Activated naive CD4-positive, alpha-beta T cell treated with anti-CD3 and anti-CD28 coated beads, Interleukin-2, amount 50 U/mL, for 24 hours (primary cell): ENCODE data around the gene TREX2.

Experiments
- H3K27ac Mint-ChIP-seq: one replicate; pipeline ENCODE4 v1.8.0; 2021; ENCODE audit warnings: mild to moderate bottlenecking, mixed read lengths
- H3K27me3 Mint-ChIP-seq: one replicate; pipeline ENCODE4 v1.8.0; 2021; ENCODE audit warnings: mixed read lengths
- H3K36me3 Mint-ChIP-seq: one replicate; pipeline ENCODE4 v1.8.0; 2021; ENCODE audit warnings: mixed read lengths
- H3K4me1 Mint-ChIP-seq: one replicate; pipeline ENCODE4 v1.8.0; 2021; ENCODE audit warnings: mixed read lengths
- H3K4me3 Mint-ChIP-seq: one replicate; pipeline ENCODE4 v1.8.0; 2021; ENCODE audit warnings: mild to moderate bottlenecking, mixed read lengths
- H3K9me3 Mint-ChIP-seq: one replicate; pipeline ENCODE4 v1.8.0; 2021; ENCODE audit warnings: mixed read lengths

The TREX2 gene, protein sequence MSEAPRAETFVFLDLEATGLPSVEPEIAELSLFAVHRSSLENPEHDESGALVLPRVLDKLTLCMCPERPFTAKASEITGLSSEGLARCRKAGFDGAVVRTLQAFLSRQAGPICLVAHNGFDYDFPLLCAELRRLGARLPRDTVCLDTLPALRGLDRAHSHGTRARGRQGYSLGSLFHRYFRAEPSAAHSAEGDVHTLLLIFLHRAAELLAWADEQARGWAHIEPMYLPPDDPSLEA

GRCh38 chrX:153445856-153446635 lies at the start of gene TREX2:
TREX2 (minus strand) TSS chrX:153446056; CDS start chrX:153445430, 626 bp downstream.
- no peak within 1 kb of the TSS for H3K4me3 Mint-ChIP-seq
- H3K9me3 Mint-ChIP-seq: no peaks in the 10 kb centered on the region
- H3K36me3 Mint-ChIP-seq: no peaks in the 10 kb centered on the region
- no peaks in the 10 kb centered on the region for H3K4me1 Mint-ChIP-seq
- H3K27me3 Mint-ChIP-seq: no peaks in the 10 kb centered on the region
- no peak within 1 kb of the TSS for H3K27ac Mint-ChIP-seq

- Mint-ChIP-seq H3K4me3 (no peak overlapping the region), H3K4me1 (no peaks in the 10 kb centered on the region), H3K9me3 (no peaks in the 10 kb centered on the region), H3K36me3 (no peaks in the 10 kb centered on the region), H3K27me3 (no peaks in the 10 kb centered on the region), H3K27ac (no peak overlapping the region)
Measured at GRCh38 chrX:153495362-153495751, 49.5 kb upstream of the TREX2 start.

DNA sequence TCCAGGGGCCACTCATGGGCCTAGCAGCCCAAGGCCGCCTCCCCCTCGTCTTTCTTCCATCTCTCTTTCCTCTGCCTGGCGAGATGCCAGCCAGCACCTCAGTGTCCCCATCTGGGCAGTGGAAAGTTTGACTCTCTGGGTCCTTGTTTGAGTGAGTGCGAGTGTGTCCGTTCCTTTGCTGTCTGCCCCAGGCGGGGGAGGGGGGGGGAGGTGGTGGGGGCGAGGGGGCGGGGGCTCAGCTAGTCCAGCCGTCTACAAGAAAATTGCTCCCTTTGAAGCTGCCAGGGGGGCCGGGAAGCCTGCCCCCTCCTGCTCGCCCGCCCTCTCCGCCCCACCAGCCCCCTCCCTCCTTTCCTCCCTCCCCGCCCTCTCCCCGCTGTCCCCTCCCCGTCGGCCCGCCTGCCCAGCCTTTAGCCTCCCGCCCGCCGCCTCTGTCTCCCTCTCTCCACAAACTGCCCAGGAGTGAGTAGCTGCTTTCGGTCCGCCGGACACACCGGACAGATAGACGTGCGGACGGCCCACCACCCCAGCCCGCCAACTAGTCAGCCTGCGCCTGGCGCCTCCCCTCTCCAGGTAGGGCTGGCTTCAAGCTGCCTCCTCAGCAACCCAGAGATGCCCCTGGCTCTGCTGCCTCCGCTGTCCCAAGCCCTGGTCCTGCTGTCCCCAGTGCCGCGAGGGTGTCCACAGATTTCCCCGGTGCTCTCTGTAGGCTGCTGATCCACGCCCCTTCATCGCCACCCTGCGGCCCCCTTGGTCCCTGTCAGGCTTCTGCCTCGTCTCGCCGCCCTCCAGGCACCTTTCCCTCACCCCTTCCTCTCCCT lies 48.9 kb upstream of the TREX2 start, which contains the start of gene BGN:
Gene BGN (plus strand): TSS at position 440 of the 821 bp plus-strand sequence. CDS start 9,652 bp downstream, outside the sequence.
- no peaks in the 10 kb centered on the region for H3K36me3 Mint-ChIP-seq
- no peak within 1 kb of the TSS for H3K4me3 Mint-ChIP-seq
- no peaks in the 10 kb centered on the region for H3K9me3 Mint-ChIP-seq
- H3K27ac Mint-ChIP-seq: no peak within 1 kb of the TSS
- no peaks in the 10 kb centered on the region for H3K4me1 Mint-ChIP-seq
- H3K27me3 Mint-ChIP-seq: no peaks in the 10 kb centered on the region

DNA sequence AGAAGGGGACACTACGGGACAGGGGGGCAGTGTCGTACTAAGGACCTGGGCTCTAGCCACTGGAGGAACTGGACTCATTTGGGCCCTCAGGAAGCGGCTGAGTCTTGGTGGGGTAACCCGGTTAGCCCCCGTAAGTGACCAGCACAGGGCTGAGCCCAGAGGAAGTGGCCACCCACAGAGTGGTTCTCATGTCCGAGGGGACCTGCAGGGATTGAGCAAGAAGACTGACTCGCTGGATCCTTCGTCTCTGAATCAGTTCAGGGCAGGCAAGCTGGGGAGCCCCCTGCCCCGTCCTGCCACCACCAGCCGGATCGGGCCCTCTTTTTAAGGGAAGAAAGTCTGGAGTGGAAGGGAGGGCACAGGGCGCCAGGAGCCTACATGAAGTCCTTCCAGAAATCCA lies 48.2 kb upstream of the TREX2 start:
- H3K36me3 Mint-ChIP-seq: no peaks in the 10 kb centered on the region
- no peak overlapping the region for H3K4me3 Mint-ChIP-seq
- no peaks in the 10 kb centered on the region for H3K9me3 Mint-ChIP-seq

GRCh38 chrX:153493085-153493484 lies 47.2 kb upstream of the TREX2 start:
- Mint-ChIP-seq H3K4me3 (no peak overlapping the region), H3K36me3 (no peaks in the 10 kb centered on the region), H3K4me1 (no peaks in the 10 kb centered on the region), H3K9me3 (no peaks in the 10 kb centered on the region), H3K27ac (no peak overlapping the region), H3K27me3 (no peaks in the 10 kb centered on the region)

More for the DNA sequence above, 48.2 kb upstream of the TREX2 start:
- no peak overlapping the region for H3K27ac Mint-ChIP-seq
- H3K4me1 Mint-ChIP-seq: no peaks in the 10 kb centered on the region
- H3K27me3 Mint-ChIP-seq: no peaks in the 10 kb centered on the region

DNA sequence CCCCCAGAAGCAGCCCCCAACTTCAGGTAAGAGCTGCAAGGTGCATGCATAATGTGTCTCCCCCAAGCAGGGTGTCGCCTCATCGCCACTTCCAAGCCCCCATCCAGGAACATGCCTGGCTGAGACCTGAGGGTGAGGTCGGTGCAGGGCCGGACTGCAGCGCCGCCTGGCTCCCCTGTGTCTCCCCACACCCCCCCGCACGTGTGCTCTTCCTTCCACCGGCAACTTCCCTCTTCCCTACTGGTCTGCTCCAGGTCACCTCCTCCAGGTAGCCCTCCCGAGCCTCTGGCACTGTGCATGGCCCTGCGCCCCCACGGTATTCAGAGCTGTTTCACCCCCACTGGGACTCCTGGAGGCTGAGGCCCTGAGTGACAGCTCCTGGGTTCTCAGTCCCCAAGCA lies 46.7 kb upstream of the TREX2 start:
- no peak overlapping the region for H3K27ac Mint-ChIP-seq
- no peaks in the 10 kb centered on the region for H3K27me3 Mint-ChIP-seq
- H3K36me3 Mint-ChIP-seq: no peaks in the 10 kb centered on the region

DNA sequence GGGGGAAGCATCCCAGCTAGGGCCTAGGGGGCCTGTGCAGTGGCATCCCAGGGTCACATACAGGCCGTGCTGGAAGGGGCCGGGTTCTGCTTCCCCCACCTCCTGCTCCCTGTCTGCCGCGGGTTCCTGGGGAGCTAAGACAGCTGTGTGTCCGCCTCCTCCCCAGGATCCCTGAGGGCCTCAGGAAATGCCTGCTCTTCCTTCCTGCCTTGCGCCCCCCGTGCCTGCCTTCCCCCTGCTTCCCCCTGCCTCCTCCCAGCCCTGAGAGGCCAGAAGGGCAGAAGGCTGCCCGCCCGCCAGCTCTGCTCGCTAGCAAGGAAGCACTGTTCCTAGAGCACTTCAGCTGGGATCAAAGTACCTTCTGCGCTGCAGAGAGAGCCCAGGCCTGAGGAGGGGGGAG lies 46.1 kb upstream of the TREX2 start:
- Mint-ChIP-seq H3K27me3 (no peaks in the 10 kb centered on the region), H3K27ac (no peak overlapping the region), H3K4me1 (no peaks in the 10 kb centered on the region), H3K4me3 (no peak overlapping the region), H3K36me3 (no peaks in the 10 kb centered on the region), H3K9me3 (no peaks in the 10 kb centered on the region)

More for the DNA sequence above, 46.7 kb upstream of the TREX2 start:
- Mint-ChIP-seq H3K4me1 (no peaks in the 10 kb centered on the region), H3K9me3 (no peaks in the 10 kb centered on the region), H3K4me3 (no peak overlapping the region)

- Mint-ChIP-seq H3K27ac (no peak overlapping the region), H3K36me3 (no peaks in the 10 kb centered on the region), H3K9me3 (no peaks in the 10 kb centered on the region), H3K4me3 (no peak overlapping the region), H3K4me1 (no peaks in the 10 kb centered on the region), H3K27me3 (no peaks in the 10 kb centered on the region)
Measured at GRCh38 chrX:153491351-153491914, 45.6 kb upstream of the TREX2 start.

GRCh38 chrX:153490217-153490930 lies 44.5 kb upstream of the TREX2 start:
- H3K9me3 Mint-ChIP-seq: no peaks in the 10 kb centered on the region
- no peaks in the 10 kb centered on the region for H3K4me1 Mint-ChIP-seq
- H3K4me3 Mint-ChIP-seq: no peak overlapping the region
- no peaks in the 10 kb centered on the region for H3K27me3 Mint-ChIP-seq
- no peaks in the 10 kb centered on the region for H3K36me3 Mint-ChIP-seq
- H3K27ac Mint-ChIP-seq: no peak overlapping the region

- no peaks in the 10 kb centered on the region for H3K27me3 Mint-ChIP-seq
- no peaks in the 10 kb centered on the region for H3K36me3 Mint-ChIP-seq
- H3K9me3 Mint-ChIP-seq: no peaks in the 10 kb centered on the region
- H3K4me3 Mint-ChIP-seq: no peak overlapping the region
- no peaks in the 10 kb centered on the region for H3K4me1 Mint-ChIP-seq
- H3K27ac Mint-ChIP-seq: no peak overlapping the region
Measured at GRCh38 chrX:153488231-153488914, 42.5 kb upstream of the TREX2 start.

- no peak overlapping the region for H3K4me3 Mint-ChIP-seq
- no peaks in the 10 kb centered on the region for H3K4me1 Mint-ChIP-seq
- H3K27me3 Mint-ChIP-seq: no peaks in the 10 kb centered on the region
- H3K27ac Mint-ChIP-seq: no peak overlapping the region
- no peaks in the 10 kb centered on the region for H3K36me3 Mint-ChIP-seq
- H3K9me3 Mint-ChIP-seq: no peaks in the 10 kb centered on the region
Measured at GRCh38 chrX:153487590-153488071, 41.8 kb upstream of the TREX2 start.

DNA sequence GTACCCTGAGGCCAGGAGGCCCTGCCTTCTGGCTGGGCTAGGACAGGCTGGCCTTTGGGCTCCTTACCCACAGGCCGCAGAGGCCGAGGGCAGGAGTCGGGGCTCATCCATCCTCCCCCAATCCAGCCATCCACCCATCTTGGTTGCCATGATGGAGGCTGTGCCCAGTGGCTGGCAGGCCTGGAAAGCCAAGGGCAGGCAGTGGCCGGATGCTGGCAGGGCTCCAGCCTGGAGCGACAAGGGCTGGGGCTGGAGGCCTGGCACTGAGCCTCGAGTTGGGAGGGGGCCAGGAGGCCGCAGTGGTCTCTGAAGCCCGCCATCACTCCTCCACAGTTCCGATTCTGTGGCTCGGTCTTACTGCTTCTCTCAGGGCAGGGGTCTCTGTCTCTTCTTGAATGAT lies 40.3 kb upstream of the TREX2 start:
- Mint-ChIP-seq H3K27me3 (no peaks in the 10 kb centered on the region), H3K4me1 (no peaks in the 10 kb centered on the region), H3K36me3 (no peaks in the 10 kb centered on the region), H3K27ac (no peak overlapping the region), H3K4me3 (no peak overlapping the region), H3K9me3 (no peaks in the 10 kb centered on the region)

- H3K9me3 Mint-ChIP-seq: no peaks in the 10 kb centered on the region
- H3K27me3 Mint-ChIP-seq: no peaks in the 10 kb centered on the region
- no peak overlapping the region for H3K4me3 Mint-ChIP-seq
- H3K4me1 Mint-ChIP-seq: no peaks in the 10 kb centered on the region
- H3K27ac Mint-ChIP-seq: no peak overlapping the region
- H3K36me3 Mint-ChIP-seq: no peaks in the 10 kb centered on the region
Measured at GRCh38 chrX:153485396-153486080, 39.7 kb upstream of the TREX2 start.

DNA sequence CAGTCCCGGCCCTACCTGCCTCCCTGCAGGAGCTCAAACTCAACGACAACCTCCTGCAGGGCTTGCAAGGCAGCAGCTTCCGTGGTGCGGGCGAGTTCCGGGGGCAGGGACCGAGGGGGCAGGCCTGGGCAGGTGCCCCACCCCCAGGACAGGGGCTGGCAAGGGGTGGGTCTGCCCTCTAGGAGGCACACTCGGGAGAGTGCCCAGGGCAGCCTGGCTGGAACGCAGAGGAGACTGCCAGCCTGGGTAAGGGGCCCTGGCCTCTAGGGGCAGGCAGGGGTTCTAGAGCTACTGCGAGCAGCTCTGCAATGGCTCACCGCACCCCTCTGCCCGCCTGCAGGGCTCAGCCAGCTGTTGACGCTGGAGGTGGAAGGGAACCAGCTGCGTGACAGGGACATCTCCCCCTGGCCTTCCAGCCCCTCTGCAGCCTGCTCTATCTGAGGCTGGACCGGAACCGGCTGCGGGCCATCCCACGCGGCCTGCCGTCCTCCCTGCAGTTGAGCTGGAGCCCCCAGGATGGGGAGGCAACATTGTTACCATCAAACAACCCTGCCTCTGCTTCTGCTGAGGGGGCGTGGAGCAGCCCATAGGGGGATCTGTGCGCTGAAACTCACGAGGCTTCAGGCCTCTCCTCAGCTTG lies 36.6 kb upstream of the TREX2 start:
- H3K27me3 Mint-ChIP-seq: no peaks in the 10 kb centered on the region
- no peaks in the 10 kb centered on the region for H3K9me3 Mint-ChIP-seq
- H3K4me3 Mint-ChIP-seq: no peak overlapping the region
- H3K36me3 Mint-ChIP-seq: no peaks in the 10 kb centered on the region
- H3K27ac Mint-ChIP-seq: no peak overlapping the region
- no peaks in the 10 kb centered on the region for H3K4me1 Mint-ChIP-seq
